ENCODE results near the gene SLC5A12.

SLC5A12 gene

GRCh38 chr11:26761361-26761809, 39.5 kb upstream of the SLC5A12 start:
- H3K4me3 ChIP-seq (ENCODE audit: low read depth, low read length), result no peak overlapping the region
- TF ChIP-seq, protein P1, sequence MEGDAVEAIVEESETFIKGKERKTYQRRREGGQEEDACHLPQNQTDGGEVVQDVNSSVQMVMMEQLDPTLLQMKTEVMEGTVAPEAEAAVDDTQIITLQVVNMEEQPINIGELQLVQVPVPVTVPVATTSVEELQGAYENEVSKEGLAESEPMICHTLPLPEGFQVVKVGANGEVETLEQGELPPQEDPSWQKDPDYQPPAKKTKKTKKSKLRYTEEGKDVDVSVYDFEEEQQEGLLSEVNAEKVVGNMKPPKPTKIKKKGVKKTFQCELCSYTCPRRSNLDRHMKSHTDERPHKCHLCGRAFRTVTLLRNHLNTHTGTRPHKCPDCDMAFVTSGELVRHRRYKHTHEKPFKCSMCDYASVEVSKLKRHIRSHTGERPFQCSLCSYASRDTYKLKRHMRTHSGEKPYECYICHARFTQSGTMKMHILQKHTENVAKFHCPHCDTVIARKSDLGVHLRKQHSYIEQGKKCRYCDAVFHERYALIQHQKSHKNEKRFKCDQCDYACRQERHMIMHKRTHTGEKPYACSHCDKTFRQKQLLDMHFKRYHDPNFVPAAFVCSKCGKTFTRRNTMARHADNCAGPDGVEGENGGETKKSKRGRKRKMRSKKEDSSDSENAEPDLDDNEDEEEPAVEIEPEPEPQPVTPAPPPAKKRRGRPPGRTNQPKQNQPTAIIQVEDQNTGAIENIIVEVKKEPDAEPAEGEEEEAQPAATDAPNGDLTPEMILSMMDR (IDR thresholded peaks at IDR 0.05; ENCODE audit: insufficient read depth, low read depth, low read length, missing control alignments), result no peak
- DNase-seq (ENCODE audit: low read depth), result no peak

GRCh38 chr11:26757995-26758394, 36.1 kb upstream of the SLC5A12 start:
- no peak overlapping the region for H3K4me3 ChIP-seq (ENCODE audit: low read depth, low read length)
- DNase-seq (ENCODE audit: low read depth), result no peak
- TF ChIP-seq, protein P1 (IDR thresholded peaks at IDR 0.05; ENCODE audit: insufficient read depth, low read depth, low read length, missing control alignments), result no peak

- TF ChIP-seq, protein P1 (IDR thresholded peaks at IDR 0.05; ENCODE audit: insufficient read depth, low read depth, low read length, missing control alignments), result no peak
- no peak overlapping the region for H3K4me3 ChIP-seq (ENCODE audit: low read depth, low read length)
- DNase-seq (ENCODE audit: low read depth), result no peak
These were observed 33.9 kb upstream of the SLC5A12 start for GRCh38 chr11:26755762-26756161.

GRCh38 chr11:26753723-26754504, 32.1 kb upstream of the SLC5A12 start:
- peak; percentile 57 for DNase-seq (ENCODE audit: low read depth)
- TF ChIP-seq, protein P1 (IDR thresholded peaks at IDR 0.05; ENCODE audit: insufficient read depth, low read depth, low read length, missing control alignments), result peak; percentile 57
- no peak overlapping the region for H3K4me3 ChIP-seq (ENCODE audit: low read depth, low read length)

DNA sequence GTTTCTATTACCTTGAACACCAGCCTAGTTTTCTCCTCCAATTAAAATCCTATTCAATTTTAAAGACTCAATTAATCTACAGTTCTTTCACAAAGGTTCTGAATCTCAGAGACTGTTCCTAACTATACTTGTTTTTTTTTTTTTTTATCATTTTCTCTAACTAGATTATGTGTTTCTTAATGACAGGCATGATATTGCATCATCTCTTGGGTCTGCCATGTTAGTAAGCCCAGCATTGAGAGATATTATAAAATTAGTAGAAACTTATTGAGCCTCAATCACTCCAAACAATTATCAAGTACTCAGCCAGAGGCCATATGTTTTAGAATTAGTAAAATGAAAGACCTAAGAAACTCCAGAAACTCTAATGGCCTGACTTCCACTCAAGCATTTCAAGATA, 28.1 kb upstream of the SLC5A12 start:
- TF ChIP-seq, protein P1 (IDR thresholded peaks at IDR 0.05; ENCODE audit: insufficient read depth, low read depth, low read length, missing control alignments), result no peak
- H3K4me3 ChIP-seq (ENCODE audit: low read depth, low read length), result no peak overlapping the region
- DNase-seq (ENCODE audit: low read depth), result no peak

- peak; percentile 36 for DNase-seq (ENCODE audit: low read depth)
- no peak overlapping the region for H3K4me3 ChIP-seq (ENCODE audit: low read depth, low read length)
- TF ChIP-seq, protein P1 (IDR thresholded peaks at IDR 0.05; ENCODE audit: insufficient read depth, low read depth, low read length, missing control alignments), result no peak
These were observed 21.8 kb upstream of the SLC5A12 start for GRCh38 chr11:26743622-26744021.

GRCh38 chr11:26742966-26743365, 21.1 kb upstream of the SLC5A12 start:
- no peak for DNase-seq (ENCODE audit: low read depth)
- no peak overlapping the region for H3K4me3 ChIP-seq (ENCODE audit: low read depth, low read length)
- TF ChIP-seq, protein P1 (IDR thresholded peaks at IDR 0.05; ENCODE audit: insufficient read depth, low read depth, low read length, missing control alignments), result no peak
